Keratinocyte (primary cell): ENCODE measurements around the gene WSB1. TPM values are rescaled to one million over a fixed set of nuclear protein-coding genes. Genes with fewer than 3 reads are reported as not detected.

ENCODE experiments used
- DNase-seq: peaks from one replicate; pipeline ENCODE4 v3.0.0-alpha.2; 2011; ENCODE audit warnings: low read depth, missing footprints, low spot score
- FAIRE-seq: peaks from 2 replicates; lab custom pipeline; 2011; peaks lifted over from hg19 to GRCh38; lab: Jason Lieb, UNC
- H2AFZ ChIP-seq: 2 replicates; pipeline ENCODE4 v1.6.0; 2012; ENCODE audit warnings: low read length, control low read depth, inconsistent platforms; ENCODE audit not compliant: control insufficient read depth
- H3K27ac ChIP-seq: 2 replicates; pipeline ENCODE4 v1.5.1; 2011; ENCODE audit warnings: low read length; ENCODE audit not compliant: control insufficient read depth, insufficient read depth
- H3K27me3 ChIP-seq: 3 replicates; pipeline ENCODE4 v1.6.0; 2011; ENCODE audit warnings: low read length; ENCODE audit not compliant: control insufficient read depth, insufficient read depth; ENCODE audit errors: extremely low read depth
- H3K36me3 ChIP-seq, 2 experiments: 2 replicates in 1 of 2; 3 replicates in 1 of 2; pipeline ENCODE4 v1.5.1; 2011; ENCODE audit warnings: low read length in 2 of 2, mild to moderate bottlenecking in 1 of 2; ENCODE audit not compliant: control insufficient read depth in 2 of 2, insufficient read depth in 2 of 2; ENCODE audit errors: extremely low read depth in 1 of 2
- H3K4me1 ChIP-seq: 3 replicates; pipeline ENCODE4 v1.5.1; 2011; ENCODE audit warnings: low read length; ENCODE audit not compliant: control insufficient read depth, insufficient read depth; ENCODE audit errors: extremely low read depth
- H3K4me2 ChIP-seq: 3 replicates; pipeline ENCODE4 v1.6.0; 2011; ENCODE audit warnings: low read depth, low read length; ENCODE audit not compliant: control insufficient read depth, insufficient read depth; ENCODE audit errors: extremely low read depth
- H3K4me3 ChIP-seq, 3 experiments: fragments of 200-600 bp in 1 of 3; sonication (generic) in 1 of 3; 2 replicates in 2 of 3; 3 replicates in 1 of 3; pipeline ENCODE4 v1.5.1; 2011 to 2016; ENCODE audit warnings: low read length in 3 of 3, mild to moderate bottlenecking in 3 of 3, control low read depth in 2 of 3, inconsistent platforms in 1 of 3, low read depth in 1 of 3, mixed read lengths in 1 of 3, mixed run types in 1 of 3, moderate library complexity in 1 of 3; ENCODE audit not compliant: control insufficient read depth in 2 of 3, insufficient read depth in 2 of 3; ENCODE audit errors: extremely low read depth in 1 of 3
- H3K79me2 ChIP-seq: 2 replicates; pipeline ENCODE4 v1.6.0; 2012; ENCODE audit warnings: low read length; ENCODE audit not compliant: control insufficient read depth, insufficient read depth
- H3K9ac ChIP-seq: 3 replicates; pipeline ENCODE4 v1.6.0; 2011; ENCODE audit warnings: low read length; ENCODE audit not compliant: control insufficient read depth, insufficient read depth; ENCODE audit errors: extremely low read depth
- H3K9me1 ChIP-seq: 3 replicates; pipeline ENCODE4 v1.6.0; 2011; ENCODE audit warnings: low read length; ENCODE audit not compliant: control insufficient read depth, insufficient read depth; ENCODE audit errors: extremely low read depth
- H3K9me3 ChIP-seq: 2 replicates; pipeline ENCODE4 v1.5.1; 2012; ENCODE audit warnings: low read depth, low read length; ENCODE audit not compliant: control insufficient read depth
- H4K20me1 ChIP-seq: 3 replicates; pipeline ENCODE4 v1.6.0; 2011; ENCODE audit warnings: low read length; ENCODE audit not compliant: control insufficient read depth, insufficient read depth; ENCODE audit errors: extremely low read depth
- CTCF ChIP-seq, 3 experiments: IDR thresholded peaks in 1 of 3; conservative IDR thresholded peaks in 1 of 3; optimal IDR thresholded peaks in 1 of 3; 2 replicates in 2 of 3; 3 replicates in 1 of 3; pipeline versions ENCODE3 to v1.5.1; 2011; ENCODE audit warnings: low read length in 3 of 3, mild to moderate bottlenecking in 3 of 3, moderate library complexity in 2 of 3, control low read depth in 1 of 3, inconsistent platforms in 1 of 3; ENCODE audit not compliant: insufficient read depth in 2 of 3; ENCODE audit errors: extremely low read depth in 1 of 3
- EZH2 ChIP-seq: IDR thresholded peaks from one replicate; pipeline ENCODE4 v1.6.1; 2012; ENCODE audit warnings: inconsistent platforms, mild to moderate bottlenecking, low read length, moderate library complexity
- dilution Hi-C: fragments of 300-500 bp; cut with MboI; formaldehyde crosslinking; loops from one replicate; pipeline ENCODE4 v1.7.0; 2020; ENCODE audit warnings: low sequenced_read_pairs; ENCODE audit not compliant: extremely low pct_ligation_motif_present
- polyA plus RNA-seq, 5 experiments: library from polyadenylated mRNA; depleted of rRNA in 3 of 5; stranded (reverse) in 3 of 5; stranded (forward) in 1 of 5; unstranded in 1 of 5; fragments of >200 nt; gene quantifications; 1 replicate in 1 of 5; 2 replicates in 3 of 5; 3 replicates in 1 of 5; pipeline versions ENCODE4 v1.2.1 to v1.2.3, GENCODE V29; 2011 to 2012; ENCODE audit warnings: missing spikeins in 2 of 5, low read depth in 1 of 5, low replicate concordance in 1 of 5

The WSB1 gene
- polyA plus RNA-seq, 1 donor (not counting 4 experiments of a cell fraction or from before 2014, with no cell fraction given), result 135 TPM

GRCh38 chr17:27303734-27304133 lies 9.8 kb downstream of the WSB1 start:
- Histone ChIP-seq H3K79me2 (peaks cover 72% of the 10 kb centered on the region), H3K4me3 (no peak overlapping the region), H3K4me1 (no peaks in the 10 kb centered on the region), H3K9ac (no peak overlapping the region), H2AFZ (no peak overlapping the region), H4K20me1 (peaks cover 11% of the 10 kb centered on the region), H3K27ac (no peak overlapping the region), H3K4me2 (no peak overlapping the region), H3K9me3 (no peaks in the 10 kb centered on the region), H3K9me1 (no peaks in the 10 kb centered on the region), H3K27me3 (no peaks in the 10 kb centered on the region), H3K36me3 (peaks cover 5 to 8% of the 10 kb centered on the region in 2 experiments)
- TF ChIP-seq EZH2 (no peak), CTCF (optimal IDR thresholded peaks at IDR 0.05 in 1 of 3, IDR thresholded peaks at IDR 0.05 in 1 of 3, conservative IDR thresholded peaks at IDR 0.05 in 1 of 3; ENCODE audit: extremely low read depth in 1 of 3, insufficient read depth in 2 of 3, low read length in 3 of 3) (no peak)
- DNase-seq (no peak), FAIRE-seq (no peak)
- dilution Hi-C loops, result no loop called here

- no peak for FAIRE-seq
- no peak for DNase-seq
- H3K9me1 ChIP-seq, result no peaks in the 10 kb centered on the region
- H2AFZ ChIP-seq, result no peak overlapping the region
- H3K9ac ChIP-seq, result no peak overlapping the region
- H3K4me3 ChIP-seq, result no peak overlapping the region
- H3K79me2 ChIP-seq, result peaks cover 46% of the 10 kb centered on the region
- H3K36me3 ChIP-seq, result peaks cover 13 to 17% of the 10 kb centered on the region in 2 experiments
- no peak overlapping the region for H3K27ac ChIP-seq
- H3K4me2 ChIP-seq, result no peak overlapping the region
- peaks cover 5% of the 10 kb centered on the region for H4K20me1 ChIP-seq
- H3K4me1 ChIP-seq, result no peaks in the 10 kb centered on the region
- no peaks in the 10 kb centered on the region for H3K9me3 ChIP-seq
- dilution Hi-C loops, result no loop called here
- no peak for TF ChIP-seq CTCF (optimal IDR thresholded peaks at IDR 0.05 in 1 of 3, IDR thresholded peaks at IDR 0.05 in 1 of 3, conservative IDR thresholded peaks at IDR 0.05 in 1 of 3; ENCODE audit: extremely low read depth in 1 of 3, insufficient read depth in 2 of 3, low read length in 3 of 3)
- no peak for TF ChIP-seq EZH2
- H3K27me3 ChIP-seq, result no peaks in the 10 kb centered on the region
These were observed 12.4 kb downstream of the WSB1 start for GRCh38 chr17:27306276-27306835.
